Testis (tissue), 3 donors: ENCODE measurements around the gene APLNR. TPM values are rescaled to one million over a fixed set of nuclear protein-coding genes. Genes with fewer than 3 reads are reported as not detected.

ENCODE experiments used
- DNase-seq: peaks from one replicate; pipeline ENCODE4 v3.0.0-alpha.2; 2019
- H3K27ac ChIP-seq, 2 donors: fragments of 200-600 bp; sonication (generic); one replicate each; pipeline ENCODE4 v1.5.1; 2019
- H3K27me3 ChIP-seq: fragments of 200-600 bp; sonication (generic); one replicate; pipeline ENCODE4 v1.5.1; 2019
- H3K36me3 ChIP-seq: fragments of 200-600 bp; sonication (generic); one replicate; pipeline ENCODE4 v1.5.1; 2017; ENCODE audit warnings: low read depth; ENCODE audit errors: missing control alignments
- H3K4me1 ChIP-seq: fragments of 200-600 bp; sonication (generic); one replicate; pipeline ENCODE4 v1.5.1; 2019
- H3K4me3 ChIP-seq, 2 donors: fragments of 200-600 bp; sonication (generic); one replicate each; pipeline ENCODE4 v1.5.1; 2017 to 2019
- H3K9me3 ChIP-seq: fragments of 200-600 bp; sonication (generic); one replicate; pipeline ENCODE4 v1.5.1; 2017
- CTCF ChIP-seq, 3 experiments: fragments of 450-650 bp in 2 of 3; fragments of 200-600 bp in 1 of 3; sonication (generic) in 1 of 3; IDR thresholded peaks; one replicate each; pipeline ENCODE4 v1.5.1; 2016 to 2019; ENCODE audit warnings: antibody characterized with exemption in 3 of 3, mild to moderate bottlenecking in 2 of 3, moderate library complexity in 1 of 3
- POLR2A ChIP-seq: fragments of 450-650 bp; IDR thresholded peaks from one replicate; pipeline ENCODE4 v1.6.1; 2017; ENCODE audit warnings: antibody characterized with exemption, mild to moderate bottlenecking, moderate library complexity
- WGBS, 2 donors: methylation state at CpG; one replicate each; pipeline ENCODE4 v1.1.5; 2018; 5-methylcytosine and 5-hydroxymethylcytosine counted together
- intact Hi-C: fragments of 100-400 bp; cut with DNase I; formaldehyde crosslinking; loops from one replicate; pipeline ENCODE4 v1.15.1; 2023; ENCODE audit warnings: low total_unique reads
- polyA plus RNA-seq: library from polyadenylated mRNA; stranded (reverse); fragments of 350-450 nt; fragmentation: Illumina TruSeq; extraction: RNeasy Lipid Tissue Mini Kit (QIAGEN cat#74804); gene quantifications from one replicate; pipeline ENCODE4 v1.2.3, GENCODE V29; 2014; ENCODE audit warnings: low read depth, low replicate concordance; ENCODE audit not compliant: insufficient read depth
- total RNA-seq, 2 donors: library from RNA; depleted of rRNA; stranded (reverse); fragments of >200 nt; gene quantifications; one replicate each; pipeline ENCODE4 v1.2.3, GENCODE V29; 2016

The APLNR gene
- total and polyA plus RNA-seq, 3 donors from 2014 or later, result 0.94 to 7.1 (median 1.1) TPM

- no peaks in the 10 kb centered on the region for H3K9me3 ChIP-seq
- no peaks in the 10 kb centered on the region for H3K4me1 ChIP-seq
- TF ChIP-seq CTCF (IDR thresholded peaks at IDR 0.05), result no peak
- no peak for TF ChIP-seq POLR2A
- no peak overlapping the region for H3K4me3 ChIP-seq
- H3K27ac ChIP-seq, result no peak overlapping the region
- no peaks in the 10 kb centered on the region for H3K27me3 ChIP-seq
- 59 to 65% methylated on average over 7 of the region's 7 CpGs for WGBS, 2 donors
- intact Hi-C loops, result no loop called here
- no peaks in the 10 kb centered on the region for H3K36me3 ChIP-seq
- no peak for DNase-seq
Measured at GRCh38 chr11:57203882-57204480, 33.1 kb downstream of the APLNR start.

- Histone ChIP-seq H3K4me3 (no peak overlapping the region), H3K27ac (no peak overlapping the region), H3K4me1 (no peaks in the 10 kb centered on the region), H3K36me3 (no peaks in the 10 kb centered on the region), H3K9me3 (no peaks in the 10 kb centered on the region), H3K27me3 (no peaks in the 10 kb centered on the region)
- WGBS, 2 donors, result 35 to 37% methylated on average over 3 of the region's 3 CpGs
- TF ChIP-seq POLR2A, result no peak
- no peak for TF ChIP-seq CTCF (IDR thresholded peaks at IDR 0.05)
- intact Hi-C loops, result no loop called here
- no peak for DNase-seq
Measured at GRCh38 chr11:57203359-57203758, 33.7 kb downstream of the APLNR start.

GRCh38 chr11:57202281-57202680, 34.8 kb downstream of the APLNR start:
- H3K27ac ChIP-seq, result no peak overlapping the region
- DNase-seq, result no peak
- H3K4me3 ChIP-seq, result no peak overlapping the region
- TF ChIP-seq CTCF (IDR thresholded peaks at IDR 0.05), result no peak
- TF ChIP-seq POLR2A, result no peak
- H3K9me3 ChIP-seq, result no peaks in the 10 kb centered on the region
- no peaks in the 10 kb centered on the region for H3K27me3 ChIP-seq
- intact Hi-C loops, result no loop called here
- no peaks in the 10 kb centered on the region for H3K4me1 ChIP-seq
- H3K36me3 ChIP-seq, result no peaks in the 10 kb centered on the region
- 74 to 79% methylated on average over 2 to 10 of the region's 10 CpGs for WGBS, 2 donors

GRCh38 chr11:57200917-57201316, 36.1 kb downstream of the APLNR start:
- H3K27ac ChIP-seq, result no peak overlapping the region
- WGBS, 2 donors, result 50 to 64% methylated on average over 7 of the region's 7 CpGs
- intact Hi-C loops, result no loop called here

More at GRCh38 chr11:57200917-57201316, 36.1 kb downstream of the APLNR start:
- no peaks in the 10 kb centered on the region for H3K27me3 ChIP-seq
- H3K4me3 ChIP-seq, result no peak overlapping the region
- H3K36me3 ChIP-seq, result no peaks in the 10 kb centered on the region
- H3K9me3 ChIP-seq, result no peaks in the 10 kb centered on the region
- no peaks in the 10 kb centered on the region for H3K4me1 ChIP-seq
- no peak for DNase-seq
- TF ChIP-seq POLR2A, result no peak
- TF ChIP-seq CTCF (IDR thresholded peaks at IDR 0.05), result no peak
